IMR-90 (cell line): Measurements from ENCODE around the gene NDUFA1. TPM values are rescaled to one million over a fixed set of nuclear protein-coding genes. Genes with fewer than 3 reads are reported as not detected.

ENCODE experiments used
- ATAC-seq: fragments of 200-7000 bp; cut with Tn5 transposase; 2 replicates; pipeline ENCODE4 v1.9.1; 2020; ENCODE audit warnings: low read depth, mild to moderate bottlenecking, moderate library complexity
- BruUV-seq: library from RNA; stranded (reverse); fragments of 400-500 nt; replicated peaks from 2 replicates; lab custom pipeline; 2021; lab: Mats Ljungman, UMichigan
- CTCF ChIA-PET: fragments of 300-600 bp; formaldehyde crosslinking; extraction: SDS; loops from one replicate; lab custom pipeline; 2021; ENCODE audit warnings: antibody characterized with exemption; lab: Yijun Ruan, JAX
- POLR2A ChIA-PET: fragments of 300-600 bp; sonication (Branson Sonifier 250); formaldehyde crosslinking; loops from one replicate; lab custom pipeline; 2022; ENCODE audit warnings: antibody characterized with exemption; ENCODE audit not compliant: unreplicated experiment; lab: Charles Lee
- DNase-seq: peaks from one replicate; pipeline ENCODE4 v3.0.0; 2013
- H2AFZ ChIP-seq: replicated peaks from 2 replicates; pipeline ENCODE3; 2013; ENCODE audit warnings: low read length, mild to moderate bottlenecking; ENCODE audit not compliant: poor library complexity
- H2AK5ac ChIP-seq: 2 replicates; pipeline ENCODE4 v1.6.1; 2013; ENCODE audit warnings: low read depth, low read length, inconsistent platforms
- H2AK9ac ChIP-seq: replicated peaks from 2 replicates; pipeline ENCODE3; 2013; ENCODE audit warnings: mild to moderate bottlenecking, low read depth, low read length, moderate library complexity; ENCODE audit not compliant: poor library complexity
- H2BK120ac ChIP-seq: 2 replicates; pipeline ENCODE4 v1.6.1; 2013; ENCODE audit warnings: low read depth, low read length, inconsistent platforms
- H2BK15ac ChIP-seq: 3 replicates; pipeline ENCODE4 v1.6.1; 2013; ENCODE audit warnings: low read depth, low read length, inconsistent platforms
- H2BK20ac ChIP-seq: 2 replicates; pipeline ENCODE4 v1.6.1; 2013; ENCODE audit warnings: low read depth, mild to moderate bottlenecking, inconsistent platforms, low read length, moderate library complexity
- H2BK5ac ChIP-seq: 2 replicates; pipeline ENCODE4 v1.6.1; 2013; ENCODE audit warnings: mild to moderate bottlenecking, low read depth, low read length, inconsistent platforms; ENCODE audit not compliant: poor library complexity, severe bottlenecking
- H3K14ac ChIP-seq: replicated peaks from 2 replicates; pipeline ENCODE4 v1.6.1; 2013; ENCODE audit warnings: low read depth, low read length, inconsistent platforms
- H3K18ac ChIP-seq: 2 replicates; pipeline ENCODE4 v1.6.1; 2013; ENCODE audit warnings: low read depth, low read length, control low read depth
- H3K23ac ChIP-seq: 2 replicates; pipeline ENCODE4 v1.6.1; 2013; ENCODE audit warnings: low read depth, low read length, inconsistent platforms
- H3K27ac ChIP-seq: 2 replicates; pipeline ENCODE4 v1.5.1; 2013; ENCODE audit warnings: mild to moderate bottlenecking, control low read depth, low read length; ENCODE audit not compliant: insufficient read depth
- H3K27me3 ChIP-seq: 2 replicates; pipeline ENCODE4 v1.6.1; 2013; ENCODE audit warnings: low read length; ENCODE audit not compliant: control insufficient read depth, insufficient read depth
- H3K36me3 ChIP-seq: 2 replicates; pipeline ENCODE4 v1.6.1; 2013; ENCODE audit warnings: low read length, mixed read lengths; ENCODE audit not compliant: control insufficient read depth, insufficient read depth
- H3K4ac ChIP-seq: 2 replicates; pipeline ENCODE4 v1.6.1; 2013; ENCODE audit warnings: low read depth, low read length, inconsistent platforms
- H3K4me1 ChIP-seq: 2 replicates; pipeline ENCODE4 v1.6.1; 2013; ENCODE audit warnings: low read length, mixed read lengths; ENCODE audit not compliant: control insufficient read depth, insufficient read depth
- H3K4me2 ChIP-seq: 2 replicates; pipeline ENCODE4 v1.6.1; 2013; ENCODE audit warnings: low read depth, mild to moderate bottlenecking, control low read depth, low read length, moderate library complexity
- H3K4me3 ChIP-seq: 2 replicates; pipeline ENCODE4 v1.5.1; 2013; ENCODE audit warnings: low read depth, mild to moderate bottlenecking, control low read depth, low read length, moderate library complexity; ENCODE audit not compliant: insufficient read depth
- H3K56ac ChIP-seq: 2 replicates; pipeline ENCODE4 v1.6.1; 2013; ENCODE audit warnings: low read length, inconsistent platforms; ENCODE audit not compliant: insufficient read depth; ENCODE audit errors: extremely low read depth
- H3K79me1 ChIP-seq, 2 experiments: 2 replicates each; pipeline ENCODE4 v1.6.1; 2013; ENCODE audit warnings: low read length in 2 of 2, inconsistent platforms in 1 of 2, low read depth in 1 of 2
- H3K9ac ChIP-seq: 2 replicates; pipeline ENCODE4 v1.6.1; 2013; ENCODE audit warnings: low read depth, low read length, control low read depth
- H3K9me1 ChIP-seq: 2 replicates; pipeline ENCODE4 v1.6.1; 2013; ENCODE audit warnings: low read length, inconsistent platforms; ENCODE audit not compliant: insufficient read depth
- H3K9me3 ChIP-seq: 2 replicates; pipeline ENCODE4 v1.6.1; 2013; ENCODE audit warnings: low read length; ENCODE audit not compliant: control insufficient read depth, insufficient read depth
- H4K20me1 ChIP-seq: 2 replicates; pipeline ENCODE4 v1.6.1; 2013; ENCODE audit warnings: low read length, inconsistent platforms; ENCODE audit not compliant: insufficient read depth
- H4K5ac ChIP-seq: 2 replicates; pipeline ENCODE4 v1.6.1; 2013; ENCODE audit warnings: mild to moderate bottlenecking, low read depth, low read length, control low read depth
- H4K8ac ChIP-seq, 2 experiments: 2 replicates each; pipeline ENCODE4 v1.6.1; 2013; ENCODE audit warnings: low read depth in 2 of 2, low read length in 2 of 2, control low read depth in 1 of 2, inconsistent platforms in 1 of 2
- H4K91ac ChIP-seq: 2 replicates; pipeline ENCODE4 v1.6.1; 2013; ENCODE audit warnings: low read depth, low read length, inconsistent platforms; ENCODE audit not compliant: insufficient read depth
- MXI1 ChIP-seq: IDR thresholded peaks from 2 replicates; pipeline ENCODE4 v1.6.1; 2012; ENCODE audit warnings: low read depth, mild to moderate bottlenecking, low read length, moderate library complexity, borderline replicate concordance
- POLR2A ChIP-seq: IDR thresholded peaks from 2 replicates; pipeline ENCODE4 v1.6.1; 2012; ENCODE audit warnings: mild to moderate bottlenecking, low read depth, low read length
- WGBS, 2 experiments: methylation state at CpG; one replicate each; pipeline versions ENCODE4 v1.1.5 to v1.1.7; 2013; ENCODE audit warnings: missing lambda C conversion rate in 2 of 2; ENCODE audit not compliant: insufficient read length in 1 of 2; ENCODE audit errors: extremely low coverage in 2 of 2; 5-methylcytosine and 5-hydroxymethylcytosine counted together
- dilution Hi-C: fragments of 300-500 bp; cut with HindIII; formaldehyde crosslinking; loops from one replicate; pipeline ENCODE4 v1.14.3; 2018; ENCODE audit warnings: low sequenced_read_pairs; ENCODE audit not compliant: unreplicated experiment
- in situ Hi-C: fragments of 300-500 bp; cut with MboI; formaldehyde crosslinking; loops from 3 replicates; pipeline ENCODE4 v1.14.3; 2019; ENCODE audit warnings: low sequenced_read_pairs, inconsistent platforms, mixed read lengths
- intact Hi-C: fragments of 100-400 bp; cut with micrococcal nuclease; formaldehyde crosslinking; loops from 2 replicates; pipeline ENCODE4 v1.10.0; 2022
- polyA plus RNA-seq, 3 experiments: library from polyadenylated mRNA; depleted of rRNA; stranded (reverse); fragments of >200 nt; gene quantifications; 2 replicates each; pipeline ENCODE4 v1.2.3, GENCODE V29; 2012; ENCODE audit warnings: low replicate concordance in 1 of 3
- total RNA-seq: library from RNA; depleted of rRNA; stranded (reverse); fragments of >200 nt; gene quantifications from 2 replicates; pipeline ENCODE4 v1.2.3, GENCODE V29; 2012

NDUFA1 gene
- total and polyA plus RNA-seq, 2 of the 4 experiments (the other 2 are of a cell fraction) = 12.5 to 90.1 TPM

- no peak within 1 kb of the TSS for H2BK20ac ChIP-seq
- no TSS peak for BruUV-seq
- H3K56ac ChIP-seq = peak within 1 kb of the TSS; percentile 46; the same call in 1 of the 2 replicates
- H2BK15ac ChIP-seq = no peak within 1 kb of the TSS
- peak within 1 kb of the TSS; percentile 82 for H3K4me2 ChIP-seq
- 39 to 100% methylated on average over 2 to 20 of the region's 54 CpGs for WGBS, 2 experiments
- no peak within 1 kb of the TSS for H2AK5ac ChIP-seq
- peaks cover 0 to 4% of the 10 kb centered on the region in 2 experiments; a peak in 1 of 4 replicates for H3K79me1 ChIP-seq
- H3K9ac ChIP-seq = peak within 1 kb of the TSS; percentile 74
- TF ChIP-seq POLR2A = peak; percentile 65; the same call in 1 of the 2 replicates
- no peak for TF ChIP-seq MXI1
- H2AFZ ChIP-seq = peak within 1 kb of the TSS; percentile 89
- no peaks in the 10 kb centered on the region for H4K20me1 ChIP-seq
- no peak within 1 kb of the TSS for H2BK120ac ChIP-seq
- H3K36me3 ChIP-seq = no peaks in the 10 kb centered on the region
- in situ Hi-C loops = no loop called here
- ChIA-PET POLR2A (interaction anchor here (0.5 to 0.8 kb wide), 2 partner anchors 18 to 1127 kb away, joined by 3 read pairs; no protein-coding TSS in a partner anchor), CTCF (interaction anchor here (0.9 kb wide), 1 partner anchor 79 kb away, joined by 3 read pairs; no protein-coding TSS in a partner anchor)
- H2BK5ac ChIP-seq = peak within 1 kb of the TSS; percentile 63
- no peaks in the 10 kb centered on the region for H3K9me1 ChIP-seq
- dilution Hi-C loops = no loop called here
- H2AK9ac ChIP-seq = no peak within 1 kb of the TSS
- peak within 1 kb of the TSS; percentile 64 to 90 for H4K8ac ChIP-seq
- H3K4me3 ChIP-seq = peak within 1 kb of the TSS; percentile 82
- intact Hi-C loops = loop anchor here (2.0 kb wide), 1 partner anchor 160 kb away; the partner anchor contains the start of gene SEPTIN6
- H3K23ac ChIP-seq = no peak within 1 kb of the TSS
- no peaks in the 10 kb centered on the region for H3K27me3 ChIP-seq
- no peaks in the 10 kb centered on the region for H3K9me3 ChIP-seq
- H3K27ac ChIP-seq = peak within 1 kb of the TSS; percentile 86
- H3K14ac ChIP-seq = peak within 1 kb of the TSS; percentile 46; the same call in 1 of the 2 replicates
- H3K4ac ChIP-seq = peak within 1 kb of the TSS; percentile 55
- peak within 1 kb of the TSS; percentile 54; the same call in 1 of the 2 replicates for H4K5ac ChIP-seq
- peak within 1 kb of the TSS; percentile 16 for H3K18ac ChIP-seq
- peak; percentile 98 for DNase-seq
- H3K4me1 ChIP-seq = no peaks in the 10 kb centered on the region
- ATAC-seq = peak; percentile 97
- H4K91ac ChIP-seq = no peak within 1 kb of the TSS
These were observed 19.0 kb upstream of the NDUFA1 start, which contains the start of gene UPF3B for GRCh38 chrX:119852382-119853353. TSS of gene UPF3B (minus strand) at chrX:119852963. CDS start at chrX:119852928, 35 bp downstream.
